ENCODE results near the gene OSBPL10. TPM values are rescaled to one million over a fixed set of nuclear protein-coding genes. Genes with fewer than 3 reads are reported as not detected.

Gene OSBPL10
- total RNA-seq, 4 donors from 2014 or later = 18.6 to 33.6 (median 28.8) TPM

DNA sequence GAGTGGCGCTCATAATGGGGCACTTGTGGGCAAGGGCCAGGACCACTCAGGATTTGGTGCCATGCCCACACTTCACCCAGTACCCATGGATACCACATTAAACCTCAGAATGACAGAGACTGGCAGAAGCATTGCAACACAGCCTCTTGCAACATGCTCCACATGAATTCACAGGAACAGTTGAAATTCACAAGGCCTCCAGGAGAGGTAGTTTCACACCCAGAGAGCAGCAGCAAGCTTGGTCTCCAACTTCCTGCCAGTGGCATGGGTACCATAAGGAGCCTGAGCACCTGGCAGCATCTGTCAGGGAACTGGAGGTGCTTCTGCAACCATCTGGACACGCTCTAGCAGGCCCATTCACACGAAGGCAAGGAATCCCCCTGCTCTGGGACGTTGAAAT, 101.0 kb downstream of the OSBPL10 start:
- TF ChIP-seq, protein P1, sequence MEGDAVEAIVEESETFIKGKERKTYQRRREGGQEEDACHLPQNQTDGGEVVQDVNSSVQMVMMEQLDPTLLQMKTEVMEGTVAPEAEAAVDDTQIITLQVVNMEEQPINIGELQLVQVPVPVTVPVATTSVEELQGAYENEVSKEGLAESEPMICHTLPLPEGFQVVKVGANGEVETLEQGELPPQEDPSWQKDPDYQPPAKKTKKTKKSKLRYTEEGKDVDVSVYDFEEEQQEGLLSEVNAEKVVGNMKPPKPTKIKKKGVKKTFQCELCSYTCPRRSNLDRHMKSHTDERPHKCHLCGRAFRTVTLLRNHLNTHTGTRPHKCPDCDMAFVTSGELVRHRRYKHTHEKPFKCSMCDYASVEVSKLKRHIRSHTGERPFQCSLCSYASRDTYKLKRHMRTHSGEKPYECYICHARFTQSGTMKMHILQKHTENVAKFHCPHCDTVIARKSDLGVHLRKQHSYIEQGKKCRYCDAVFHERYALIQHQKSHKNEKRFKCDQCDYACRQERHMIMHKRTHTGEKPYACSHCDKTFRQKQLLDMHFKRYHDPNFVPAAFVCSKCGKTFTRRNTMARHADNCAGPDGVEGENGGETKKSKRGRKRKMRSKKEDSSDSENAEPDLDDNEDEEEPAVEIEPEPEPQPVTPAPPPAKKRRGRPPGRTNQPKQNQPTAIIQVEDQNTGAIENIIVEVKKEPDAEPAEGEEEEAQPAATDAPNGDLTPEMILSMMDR (IDR thresholded peaks at IDR 0.05) = peak in 3 of 6 experiments; percentile 29 to 45 (median 39)
- TF ChIP-seq POLR2A (IDR thresholded peaks at IDR 0.05) = no peak

DNA sequence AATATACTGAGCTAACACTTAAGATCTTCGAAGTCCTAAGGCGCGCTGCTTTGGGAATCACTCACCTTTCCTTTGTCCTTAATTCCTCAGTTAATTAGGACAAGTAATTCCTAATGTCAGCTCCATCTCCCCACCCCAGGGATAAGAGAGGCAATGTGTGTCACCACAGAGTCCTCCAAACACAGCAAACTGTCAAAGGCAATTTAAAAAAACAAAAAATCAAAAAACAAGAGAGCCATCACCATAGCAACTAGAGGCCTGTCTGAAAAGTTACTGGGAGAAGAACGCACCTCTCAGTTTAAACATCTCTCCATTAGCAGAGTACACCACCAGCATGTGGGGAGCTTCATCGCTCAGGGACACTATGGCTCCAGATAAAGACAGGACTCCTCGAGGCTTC, 101.7 kb downstream of the OSBPL10 start:
- H3K27ac ChIP-seq = no peak overlapping the region
- TF ChIP-seq, protein P1 (IDR thresholded peaks at IDR 0.05) = no peak
- TF ChIP-seq POLR2A (IDR thresholded peaks at IDR 0.05) = no peak
- H3K4me1 ChIP-seq = peaks cover 6 to 13% of the 10 kb centered on the region in 2 donors
- no peak overlapping the region for H3K4me3 ChIP-seq (replicated peaks in 1 of 3)
- no peaks in the 10 kb centered on the region for H3K27me3 ChIP-seq
- no peaks in the 10 kb centered on the region for H3K36me3 ChIP-seq
- no peak for DNase-seq
- intact Hi-C loops (cut with DNase I) = no loop called here
- no peaks in the 10 kb centered on the region for H3K9me3 ChIP-seq
- WGBS, 2 donors = 80 to 91% methylated on average over 6 of the region's 6 CpGs

More for the DNA sequence above, 101.0 kb downstream of the OSBPL10 start:
- H3K27ac ChIP-seq = no peak overlapping the region
- WGBS, 2 donors = 46 to 61% methylated on average over 4 of the region's 4 CpGs
- no peaks in the 10 kb centered on the region for H3K27me3 ChIP-seq
- H3K36me3 ChIP-seq = no peaks in the 10 kb centered on the region
- intact Hi-C loops (cut with DNase I) = no loop called here
- H3K9me3 ChIP-seq = no peaks in the 10 kb centered on the region
- DNase-seq = peak; percentile 65 to 68
- no peak overlapping the region for H3K4me3 ChIP-seq (replicated peaks in 1 of 3)
- peaks cover 6 to 13% of the 10 kb centered on the region in 2 donors for H3K4me1 ChIP-seq

DNA sequence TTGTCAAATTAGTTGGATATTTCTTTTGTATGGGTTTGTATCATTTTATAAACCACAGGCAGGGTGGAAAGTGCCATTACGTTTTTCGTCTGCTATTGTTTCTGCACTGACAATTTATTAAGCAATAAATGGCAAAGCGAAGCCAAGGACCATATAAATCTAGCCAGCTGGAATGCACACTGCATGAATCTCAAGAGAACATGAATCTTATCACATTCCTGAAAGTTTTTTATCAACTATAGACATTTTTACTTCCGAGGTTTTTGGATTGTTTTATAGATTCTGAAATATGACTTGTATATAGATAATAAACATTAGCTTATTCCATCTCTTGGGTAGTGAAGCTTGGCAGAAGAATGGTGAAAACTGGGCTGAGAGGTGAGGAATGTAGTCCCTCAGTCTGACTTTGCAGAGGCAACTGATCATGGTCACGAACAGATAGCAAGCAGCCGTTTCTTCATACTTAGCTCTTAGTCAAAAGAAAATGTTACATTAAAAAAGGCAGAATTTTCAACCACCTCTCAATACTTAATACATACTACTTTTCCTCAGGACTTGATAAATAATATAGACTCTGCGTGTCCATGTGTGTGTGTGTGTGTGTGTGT, 102.7 kb downstream of the OSBPL10 start:
- Histone ChIP-seq H3K36me3 (no peaks in the 10 kb centered on the region), H3K4me3 (replicated peaks in 1 of 3) (no peak overlapping the region), H3K4me1 (peaks cover 6 to 13% of the 10 kb centered on the region in 2 donors), H3K27ac (no peak overlapping the region), H3K27me3 (no peaks in the 10 kb centered on the region), H3K9me3 (no peaks in the 10 kb centered on the region)
- intact Hi-C loops (cut with DNase I) = no loop called here
- TF ChIP-seq, protein P1 (IDR thresholded peaks at IDR 0.05) = no peak
- no peak for TF ChIP-seq POLR2A (IDR thresholded peaks at IDR 0.05)
- DNase-seq = no peak
- WGBS, 2 donors = 85 to 87% methylated on average over 7 of the region's 7 CpGs

DNA sequence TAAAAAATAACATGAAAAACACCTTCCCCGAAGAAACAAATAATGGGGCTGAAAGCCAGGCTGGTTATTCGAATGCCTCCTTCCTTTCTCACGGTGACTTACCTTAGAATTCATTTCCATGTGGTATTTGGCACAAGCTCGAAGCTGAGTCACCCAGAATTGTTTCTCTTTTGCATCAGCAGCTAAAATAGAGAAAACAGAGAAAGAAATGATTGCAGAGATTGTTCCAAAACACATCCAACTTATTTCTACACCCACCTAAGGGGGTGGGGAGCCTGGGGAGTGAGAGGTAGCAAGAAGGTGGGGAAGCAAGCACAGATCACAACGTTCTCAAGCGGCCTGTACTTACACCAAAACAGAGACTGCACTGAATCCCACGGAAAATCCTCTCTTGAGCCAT, 104.7 kb downstream of the OSBPL10 start:
- no peaks in the 10 kb centered on the region for H3K27me3 ChIP-seq
- intact Hi-C loops (cut with DNase I) = no loop called here
- H3K9me3 ChIP-seq = no peaks in the 10 kb centered on the region
- DNase-seq = peak in 1 of 2 donors; percentile 10
- TF ChIP-seq, protein P1 (IDR thresholded peaks at IDR 0.05) = no peak
- TF ChIP-seq POLR2A (IDR thresholded peaks at IDR 0.05) = no peak
- no peak overlapping the region for H3K4me3 ChIP-seq (replicated peaks in 1 of 3)
- peaks cover 0 to 6% of the 10 kb centered on the region in 2 donors for H3K4me1 ChIP-seq
- WGBS, 2 donors = 61 to 72% methylated on average over 7 of the region's 7 CpGs
- H3K36me3 ChIP-seq = no peaks in the 10 kb centered on the region
- peak overlapping the region in 1 of 3 donors; percentile 21 for H3K27ac ChIP-seq

DNA sequence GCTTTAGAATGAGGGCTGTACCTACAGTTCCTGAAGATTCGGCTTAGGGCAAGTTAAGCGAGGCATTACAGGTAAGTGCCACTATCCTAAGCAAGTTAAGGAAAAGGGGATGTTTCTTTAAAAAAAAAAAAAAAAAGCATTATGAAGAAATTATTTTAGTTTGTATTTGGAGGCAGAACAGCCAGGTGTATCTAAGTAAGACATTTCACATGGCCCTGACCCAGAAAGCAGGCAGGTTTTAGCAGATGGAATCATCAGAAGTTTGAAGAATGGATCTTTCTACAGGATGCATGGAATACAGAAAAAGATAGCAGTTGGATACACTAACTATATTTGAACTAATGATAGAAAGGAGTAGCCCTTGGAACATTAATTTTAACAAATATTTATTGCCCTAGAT, 105.6 kb downstream of the OSBPL10 start:
- no peaks in the 10 kb centered on the region for H3K27me3 ChIP-seq
- no peak for TF ChIP-seq POLR2A (IDR thresholded peaks at IDR 0.05)
- TF ChIP-seq, protein P1 (IDR thresholded peaks at IDR 0.05) = no peak
- H3K27ac ChIP-seq = no peak overlapping the region
- no peaks in the 10 kb centered on the region for H3K9me3 ChIP-seq
- WGBS, 2 donors = 67 to 95% methylated on average over 2 of the region's 2 CpGs
- no peaks in the 10 kb centered on the region for H3K36me3 ChIP-seq
- no peak overlapping the region for H3K4me3 ChIP-seq (replicated peaks in 1 of 3)
- intact Hi-C loops (cut with DNase I) = no loop called here
- peaks cover 0 to 6% of the 10 kb centered on the region in 2 donors for H3K4me1 ChIP-seq
- no peak for DNase-seq
